ENCODE results near the gene C5orf34.

GRCh38 chr5:43469671-43470391 is 45.1 kb downstream of the C5orf34 start:
- TF ChIP-seq ZNF146 (CRISPR knock-in tag; IDR thresholded peaks at IDR 0.05; ENCODE audit: unreplicated experiment) (no peak), ZNF444 (CRISPR knock-in tag; IDR thresholded peaks at IDR 0.05) (no peak), ZNF398 (CRISPR knock-in tag; IDR thresholded peaks at IDR 0.05) (no peak), EGR1 (conservative IDR thresholded peaks at IDR 0.05) (no peak), FOXJ3 (CRISPR knock-in tag; IDR thresholded peaks at IDR 0.05) (no peak), ZNF232 (CRISPR knock-in tag; IDR thresholded peaks at IDR 0.05) (no peak), FOXM1 (IDR thresholded peaks at IDR 0.05; ENCODE audit: low read depth) (no peak), FOXM1 (CRISPR knock-in tag; IDR thresholded peaks at IDR 0.05; ENCODE audit: low read depth) (no peak), SAFB2 (IDR thresholded peaks at IDR 0.05; ENCODE audit: borderline replicate concordance, low read depth, low read length, severe bottlenecking) (no peak), POLR2AphosphoS2 (IDR thresholded peaks at IDR 0.05; ENCODE audit: low read length) (no peak)

All from K562 (cell line).